GM21576 (cell line): ENCODE data around the gene MSANTD3.
"Not testable (repeated sequence)": the region's sequence is repeated elsewhere in the genome, so short reads cannot be mapped to it uniquely, and the experiment has no call there.

Experiments
- ATAC-seq: cut with Tn5 transposase; IDR thresholded peaks from one replicate; pipeline ENCODE4 v1.9.1; 2021; ENCODE audit warnings: mild to moderate bottlenecking, moderate library complexity; ENCODE audit not compliant: unreplicated experiment

The MSANTD3 gene

GRCh38 chr9:100428871-100429654, 2.1 kb downstream of the MSANTD3 start:
- no peak for ATAC-seq

DNA sequence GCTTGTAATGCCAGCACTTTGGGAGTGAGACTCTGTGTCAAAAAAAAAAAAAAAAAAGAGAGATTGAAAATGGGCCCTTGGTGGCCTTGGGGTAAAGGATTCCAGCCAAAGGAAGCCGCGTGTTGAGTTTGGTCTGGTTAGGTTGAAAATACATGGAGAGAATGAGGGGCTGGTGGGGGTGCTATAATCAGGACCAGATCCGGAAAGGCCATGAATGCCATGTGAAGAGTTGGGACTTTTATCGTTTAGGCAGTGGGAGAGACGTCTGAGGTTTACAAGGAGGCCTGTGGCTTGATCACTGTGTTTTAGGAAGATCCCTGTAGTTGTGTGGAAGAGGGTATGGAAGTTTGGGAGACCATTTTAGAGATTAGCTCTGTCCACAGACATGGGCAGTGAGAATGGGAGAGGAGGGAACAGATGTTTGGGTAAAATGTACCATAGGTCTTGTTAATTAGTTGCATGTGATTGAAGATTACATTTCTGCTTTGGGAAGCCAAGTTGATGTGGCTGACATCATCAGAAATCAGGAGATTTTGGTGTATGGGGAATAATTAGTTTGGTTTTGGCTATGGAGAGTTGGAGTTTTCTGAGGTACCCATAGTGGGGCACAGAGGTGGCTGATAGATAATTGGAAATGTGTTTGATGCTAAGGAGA, 3.5 kb downstream of the MSANTD3 start:
- no peak for ATAC-seq

GRCh38 chr9:100431886-100432285, 4.9 kb downstream of the MSANTD3 start:
- no peak for ATAC-seq

- no peak for ATAC-seq
Observed at GRCh38 chr9:100432736-100433135, 5.8 kb downstream of the MSANTD3 start.

- no peak for ATAC-seq
Observed at GRCh38 chr9:100436571-100436970, 9.6 kb downstream of the MSANTD3 start.

DNA sequence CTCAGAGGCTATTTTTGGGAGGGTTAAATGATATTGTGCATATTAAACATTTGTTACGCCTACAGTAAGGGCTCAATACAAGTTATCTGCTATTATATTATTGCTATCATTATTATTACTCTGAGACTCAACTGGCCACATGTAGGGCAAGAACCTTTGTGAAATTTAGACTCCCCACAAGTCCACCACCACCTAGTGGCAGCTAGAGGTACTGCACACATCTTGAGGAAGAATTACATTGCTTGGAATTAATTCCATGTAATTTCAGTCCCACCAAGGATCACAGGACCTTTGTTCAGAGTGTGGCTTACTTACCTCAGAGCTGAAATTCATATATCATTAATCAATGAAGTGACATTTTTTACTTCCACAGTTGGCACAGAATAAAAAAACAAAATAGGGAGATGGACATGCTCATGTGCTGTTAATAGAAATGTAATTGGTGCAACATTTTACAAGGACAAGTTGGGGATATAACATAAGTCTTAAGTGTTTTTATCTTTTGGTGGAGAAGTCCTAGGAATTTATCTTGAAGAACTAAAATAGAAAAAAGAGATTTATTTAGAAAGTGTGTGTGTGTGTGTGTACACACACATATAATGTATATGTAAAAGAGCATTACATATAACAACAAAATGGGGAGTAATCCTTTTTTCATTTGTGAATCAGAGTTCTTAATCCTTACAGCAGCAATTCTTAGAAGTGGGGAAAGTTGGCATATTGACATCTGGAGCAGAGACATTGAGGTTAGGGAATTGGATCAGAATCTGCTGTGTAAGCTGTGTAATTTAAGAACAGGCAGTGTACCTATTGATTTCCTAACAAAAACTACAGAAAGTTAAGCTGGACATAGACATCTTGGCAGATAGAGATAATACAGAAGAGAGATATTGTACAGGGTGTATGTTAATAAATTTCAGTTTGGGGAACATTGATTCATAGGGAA, 11.2 kb downstream of the MSANTD3 start:
- peak; percentile 53 for ATAC-seq

DNA sequence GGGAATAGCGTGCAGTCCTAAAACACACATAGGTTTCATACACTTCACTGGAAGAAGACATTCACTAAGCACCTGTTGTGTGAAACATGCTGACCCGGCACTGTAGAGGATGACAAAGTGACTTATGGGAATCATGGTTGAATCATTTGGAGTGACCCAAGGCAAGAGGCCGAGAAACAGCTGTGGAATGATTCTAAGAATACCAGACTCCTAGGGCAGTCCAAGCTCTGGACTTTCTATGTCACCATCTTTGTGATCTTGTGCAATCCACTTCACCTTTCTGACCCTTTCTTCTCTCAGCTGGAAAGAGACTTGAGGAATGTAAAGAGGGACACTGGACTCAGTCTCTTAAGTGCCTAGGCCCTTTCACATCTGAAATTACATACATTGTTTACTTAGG, 13.1 kb downstream of the MSANTD3 start:
- no peak for ATAC-seq

GRCh38 chr9:100440487-100440886, 13.5 kb downstream of the MSANTD3 start:
- ATAC-seq: not testable (repeated sequence)

DNA sequence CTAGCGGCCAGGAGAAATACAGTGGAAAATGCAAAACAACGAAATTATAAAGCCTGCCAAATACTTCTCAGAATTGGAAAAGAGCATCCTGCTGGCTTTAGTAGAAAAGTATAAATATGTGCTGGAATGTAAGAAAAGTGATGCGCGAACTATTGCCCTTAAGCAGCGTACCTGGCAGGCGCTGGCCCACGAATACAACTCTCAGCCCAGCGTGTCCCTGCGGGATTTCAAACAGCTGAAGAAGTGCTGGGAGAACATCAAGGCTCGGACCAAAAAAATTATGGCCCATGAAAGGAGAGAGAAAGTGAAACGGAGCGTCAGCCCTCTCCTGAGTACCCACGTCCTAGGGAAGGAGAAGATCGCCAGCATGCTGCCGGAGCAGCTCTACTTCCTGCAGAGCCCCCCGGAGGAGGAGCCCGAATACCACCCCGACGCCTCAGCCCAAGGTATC, 15.0 kb downstream of the MSANTD3 start:
- ATAC-seq: no peak

DNA sequence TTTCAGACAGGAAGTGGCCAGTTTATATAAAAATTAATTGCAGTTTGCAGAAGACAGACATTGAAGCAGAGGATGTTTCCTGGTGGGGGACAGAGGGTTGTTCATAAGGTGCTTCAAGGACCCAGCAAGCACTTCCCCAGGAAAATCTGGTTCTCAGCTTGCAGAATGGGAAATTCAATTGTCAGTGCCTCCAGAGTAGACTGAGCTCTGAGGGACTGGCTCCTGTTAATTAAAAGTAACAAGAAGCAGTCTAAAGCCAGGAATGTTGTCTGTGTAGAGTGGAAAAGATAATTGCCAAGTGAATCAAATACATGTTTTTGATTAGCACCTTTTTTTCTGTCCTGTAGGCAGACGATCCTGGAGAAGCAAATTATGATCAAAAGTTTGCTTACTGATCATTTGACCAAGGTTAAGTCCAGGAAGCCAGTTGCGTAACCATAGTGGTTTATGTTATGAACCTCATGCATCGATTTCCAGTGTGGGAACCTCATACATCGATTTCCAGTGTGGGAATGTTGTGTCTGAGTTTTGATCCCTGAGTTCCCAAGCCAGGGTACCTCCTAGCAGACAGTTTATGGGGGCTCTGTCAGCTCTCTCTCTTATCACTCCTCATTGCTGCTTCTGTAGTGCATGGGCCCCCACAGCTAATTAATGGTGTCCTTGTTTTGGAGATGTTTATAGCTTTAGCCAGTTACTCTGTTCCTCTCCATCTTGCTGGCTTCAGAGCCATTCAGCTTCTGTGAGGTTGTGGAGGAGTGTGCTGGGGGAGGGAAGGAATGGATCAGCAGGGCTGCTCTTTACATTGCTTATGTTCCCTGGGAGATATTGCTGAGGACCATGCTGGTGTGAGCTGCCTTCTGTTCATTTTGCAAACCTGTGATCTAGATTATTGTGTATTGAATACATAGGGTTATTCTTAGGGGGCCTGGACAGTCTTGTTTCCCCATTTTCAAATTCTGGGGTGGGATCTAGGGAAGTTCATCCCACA, 17.1 kb downstream of the MSANTD3 start:
- ATAC-seq: no peak

DNA sequence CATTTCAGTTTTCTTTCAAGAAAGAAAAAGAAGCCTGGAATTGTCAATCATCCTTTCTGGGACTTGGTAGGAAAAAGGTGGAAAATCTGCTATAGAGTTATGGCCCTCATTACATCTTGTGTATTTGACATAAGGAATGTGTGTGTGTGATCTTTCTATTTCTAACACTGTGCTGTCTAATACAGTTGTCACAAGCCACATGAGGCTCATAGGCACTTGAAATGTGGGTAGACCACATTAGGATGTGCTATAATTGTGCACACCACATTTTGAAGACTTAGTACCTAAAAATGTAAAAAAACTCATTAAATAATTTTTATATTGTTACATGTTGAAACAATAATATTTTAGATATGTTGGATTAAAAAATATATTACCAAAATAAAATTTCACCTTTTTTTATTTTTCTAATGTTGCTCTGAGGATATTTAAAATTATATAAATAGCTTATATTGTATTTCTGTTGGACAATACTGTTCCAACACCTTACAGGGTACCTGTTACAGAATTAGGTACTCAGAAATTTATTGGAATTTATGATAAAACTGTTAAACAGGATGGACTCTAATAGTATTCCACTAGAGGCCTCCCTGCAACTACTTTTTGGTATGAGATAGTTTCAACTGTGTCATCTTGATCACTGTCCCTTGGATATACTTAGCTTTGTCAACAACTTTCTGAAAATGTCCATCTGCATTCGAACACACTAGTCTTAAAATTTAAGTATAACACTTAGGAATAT, 18.4 kb downstream of the MSANTD3 start:
- ATAC-seq: no peak

DNA sequence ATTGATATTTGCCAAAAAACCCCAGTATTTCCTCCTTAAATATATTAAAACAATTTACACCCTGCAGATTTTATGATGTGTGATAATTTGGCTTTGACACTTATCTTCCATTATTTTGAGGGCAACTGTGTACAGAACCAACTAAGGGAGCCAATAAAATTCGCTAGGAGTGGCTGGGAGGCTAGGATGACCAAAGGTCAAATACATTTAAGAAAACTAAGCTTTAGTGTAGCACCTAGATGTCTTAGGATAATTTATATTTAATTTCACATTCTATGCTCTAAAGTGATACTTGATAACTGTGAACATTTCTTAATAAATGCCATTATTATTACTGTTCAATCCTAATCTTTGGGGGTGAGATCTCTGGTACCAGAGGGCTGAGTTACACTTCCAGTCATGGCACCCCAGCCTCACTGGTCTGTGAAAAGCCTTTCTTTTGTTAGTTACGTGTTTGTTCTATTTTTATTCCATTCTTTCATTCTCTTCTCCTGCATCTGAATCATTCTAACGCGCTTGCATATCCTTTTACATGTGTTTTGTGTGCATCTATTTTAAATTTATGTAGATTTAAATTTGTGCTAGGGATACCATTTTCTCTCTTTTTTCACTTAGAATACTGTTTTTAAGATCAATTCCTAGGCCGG, 19.1 kb downstream of the MSANTD3 start:
- ATAC-seq: no peak

DNA sequence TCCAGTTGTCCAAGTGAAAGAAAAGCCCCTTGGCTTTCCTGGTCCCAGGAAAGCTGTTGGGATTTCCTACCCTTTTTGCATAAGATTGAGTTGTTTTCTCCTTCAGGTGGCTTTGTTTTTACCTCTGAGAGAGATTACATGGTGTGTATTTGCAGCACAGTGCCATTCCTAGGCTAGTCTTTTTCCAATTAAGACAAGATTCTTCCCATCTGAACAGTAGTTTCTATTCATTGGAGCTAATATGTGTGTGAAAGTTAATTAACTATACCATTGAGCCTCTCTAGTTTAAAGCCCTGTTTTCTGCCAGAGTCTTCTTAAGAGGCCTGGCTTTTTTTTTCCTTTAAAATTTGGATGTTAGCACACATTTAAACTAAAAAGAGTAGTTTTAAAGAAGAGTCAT, 20.1 kb downstream of the MSANTD3 start:
- no peak for ATAC-seq

- ATAC-seq: no peak
Observed at GRCh38 chr9:100448266-100448665, 21.3 kb downstream of the MSANTD3 start.

GRCh38 chr9:100449420-100449819, 22.5 kb downstream of the MSANTD3 start:
- ATAC-seq: no peak

DNA sequence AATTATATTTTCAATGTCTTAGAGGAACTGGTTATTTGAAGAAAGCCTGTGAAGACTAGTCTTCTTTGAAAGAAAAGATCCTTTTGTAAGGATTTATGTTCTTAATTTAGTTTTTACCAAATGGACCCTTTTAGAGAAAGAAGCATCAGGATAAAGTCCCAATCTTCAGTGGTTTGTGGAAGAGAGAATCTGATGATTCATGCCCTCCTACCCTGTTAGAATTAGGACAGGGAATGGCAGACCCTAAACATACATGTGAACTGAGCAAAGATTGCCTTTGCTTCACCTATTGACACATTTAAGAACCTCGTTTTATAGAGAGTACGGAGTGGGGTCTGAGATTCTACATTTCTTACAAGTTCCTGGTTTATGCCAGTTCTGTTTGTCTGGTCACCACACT, 26.0 kb downstream of the MSANTD3 start:
- ATAC-seq: no peak

GRCh38 chr9:100455470-100455869, 28.5 kb downstream of the MSANTD3 start:
- no peak for ATAC-seq

GRCh38 chr9:100457517-100457916, 30.6 kb downstream of the MSANTD3 start:
- ATAC-seq: no peak

DNA sequence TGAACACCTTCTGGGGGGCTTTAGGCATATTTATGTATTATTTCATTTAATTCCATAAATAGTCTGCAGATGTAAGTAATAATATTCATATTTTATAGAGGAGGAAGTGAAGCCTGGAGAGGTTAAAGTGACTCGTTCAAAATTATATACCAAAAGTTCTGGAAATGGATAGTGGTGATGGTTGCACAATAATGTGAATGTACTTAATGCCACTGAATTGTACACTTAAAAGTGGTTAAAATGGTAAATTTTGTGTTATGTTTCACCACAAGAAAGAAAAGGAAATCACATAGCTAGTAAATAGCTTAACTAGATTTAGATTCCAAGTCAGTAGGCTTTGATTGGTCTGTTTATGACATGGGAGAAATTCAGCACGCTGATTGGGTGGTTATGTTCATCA, 33.0 kb downstream of the MSANTD3 start:
- no peak for ATAC-seq
